ENCODE measurements around the gene SORCS2. TPM values are rescaled to one million over a fixed set of nuclear protein-coding genes. Genes with fewer than 3 reads are reported as not detected.

Gene SORCS2
- total and polyA plus RNA-seq, 2 donors (not counting 1 experiment from before 2014, with no cell fraction given) = not detected

GRCh38 chr4:7144374-7145290 is 47.7 kb upstream of the SORCS2 start:
- Histone ChIP-seq H4K20me1 (ENCODE audit: control insufficient read depth, insufficient read depth, low read length, poor library complexity, severe bottlenecking) (no peaks in the 10 kb centered on the region), H3K4me2 (replicated peaks; ENCODE audit: low read depth, low read length, poor library complexity, severe bottlenecking) (no peak overlapping the region), H3K4me1 (ENCODE audit: control insufficient read depth in 2 of 2, insufficient read depth in 2 of 2, low read length in 2 of 2) (no peaks in the 10 kb centered on the region), H3K9ac (ENCODE audit: low read length) (no peak overlapping the region), H3K79me2 (ENCODE audit: control insufficient read depth, insufficient read depth, low read length) (no peaks in the 10 kb centered on the region), H3K27me3 (replicated peaks in 1 of 4; ENCODE audit: control extremely low read depth in 1 of 4, control insufficient read depth in 3 of 4, insufficient read depth in 4 of 4, low read length in 3 of 4) (no peaks in the 10 kb centered on the region), H3K27ac (ENCODE audit: low read length in 2 of 2) (no peak overlapping the region), H3K9me3 (ENCODE audit: control extremely low read depth in 1 of 3, control insufficient read depth in 2 of 3, insufficient read depth in 1 of 3, low read length in 2 of 3) (no peaks in the 10 kb centered on the region), H3K36me3 (replicated peaks in 1 of 2; ENCODE audit: control extremely low read depth in 1 of 2, control insufficient read depth in 1 of 2, extremely low read depth in 1 of 2, insufficient read depth in 2 of 2, low read length in 1 of 2) (no peaks in the 10 kb centered on the region), H3K4me3 (ENCODE audit: control extremely low read depth in 1 of 5, extremely low read depth in 1 of 5, insufficient read depth in 1 of 5, low read depth in 2 of 5, low read length in 4 of 5) (no peak overlapping the region), H2AFZ (ENCODE audit: insufficient read depth, low read depth, low read length, poor library complexity, severe bottlenecking) (no peak overlapping the region)
- 82% methylated on average over 17 of the region's 17 CpGs for WGBS (ENCODE audit: insufficient coverage)
- ATAC-seq (ENCODE audit: low read depth) (no peak), DNase-seq (no peak)
- TF ChIP-seq EZH2 (IDR thresholded peaks at IDR 0.05; ENCODE audit: borderline replicate concordance, insufficient read depth, low read depth, low read length, poor library complexity, severe bottlenecking) (no peak), CTCF (IDR thresholded peaks at IDR 0.05) (no peak)
- Mint-ChIP-seq H3K9me3 (ENCODE audit: insufficient read depth) (no peaks in the 10 kb centered on the region), H3K4me3 (no peak overlapping the region), H3K27me3 (peaks cover 17% of the 10 kb centered on the region), H3K27ac (no peak overlapping the region), H3K4me1 (no peaks in the 10 kb centered on the region)
- POLR2A ChIA-PET = no interaction called here
- intact Hi-C loops (cut with micrococcal nuclease) = no loop called here
- CTCF ChIA-PET = no interaction called here

DNA sequence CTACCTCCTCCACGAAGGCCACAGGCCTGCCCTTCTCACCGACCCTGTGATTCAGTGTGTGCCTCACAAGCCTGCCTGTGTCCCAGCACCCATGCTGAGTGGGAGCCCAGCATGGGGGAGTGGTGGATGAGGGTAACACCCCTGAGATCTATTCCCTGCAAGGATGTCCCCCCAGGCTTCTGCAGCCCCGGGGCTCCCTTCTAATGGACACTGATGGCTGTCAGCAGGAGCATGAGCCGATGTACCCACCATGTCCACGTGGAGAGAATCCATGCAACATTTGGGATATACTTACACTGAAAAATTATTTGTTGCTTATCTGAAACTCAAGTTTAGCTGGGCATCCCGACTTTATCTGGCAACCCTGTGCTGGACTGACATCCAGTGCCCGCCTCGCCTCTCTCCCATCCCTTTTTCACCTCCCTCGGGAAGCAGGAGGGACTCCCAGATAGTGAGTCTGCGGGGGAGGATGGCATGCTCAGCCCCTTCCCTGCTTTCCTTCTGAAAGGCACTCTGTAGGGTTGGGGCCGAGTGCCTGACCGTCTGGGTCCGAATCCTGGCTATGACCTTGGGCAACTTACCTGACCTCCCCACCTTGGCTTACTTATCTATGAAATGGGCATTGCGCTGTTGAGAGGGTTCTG is 46.9 kb upstream of the SORCS2 start:
- Mint-ChIP-seq H3K27ac (no peak overlapping the region), H3K27me3 (peaks cover 12% of the 10 kb centered on the region), H3K9me3 (ENCODE audit: insufficient read depth) (no peaks in the 10 kb centered on the region), H3K4me1 (no peaks in the 10 kb centered on the region), H3K4me3 (no peak overlapping the region)
- Histone ChIP-seq H3K4me1 (ENCODE audit: control insufficient read depth in 2 of 2, insufficient read depth in 2 of 2, low read length in 2 of 2) (no peaks in the 10 kb centered on the region), H3K36me3 (replicated peaks in 1 of 2; ENCODE audit: control extremely low read depth in 1 of 2, control insufficient read depth in 1 of 2, extremely low read depth in 1 of 2, insufficient read depth in 2 of 2, low read length in 1 of 2) (no peaks in the 10 kb centered on the region), H3K9ac (ENCODE audit: low read length) (no peak overlapping the region), H4K20me1 (ENCODE audit: control insufficient read depth, insufficient read depth, low read length, poor library complexity, severe bottlenecking) (no peaks in the 10 kb centered on the region), H2AFZ (ENCODE audit: insufficient read depth, low read depth, low read length, poor library complexity, severe bottlenecking) (no peak overlapping the region), H3K79me2 (ENCODE audit: control insufficient read depth, insufficient read depth, low read length) (no peaks in the 10 kb centered on the region), H3K27ac (ENCODE audit: low read length in 2 of 2) (no peak overlapping the region), H3K4me3 (ENCODE audit: control extremely low read depth in 1 of 5, extremely low read depth in 1 of 5, insufficient read depth in 1 of 5, low read depth in 2 of 5, low read length in 4 of 5) (no peak overlapping the region), H3K9me3 (ENCODE audit: control extremely low read depth in 1 of 3, control insufficient read depth in 2 of 3, insufficient read depth in 1 of 3, low read length in 2 of 3) (peaks cover 0 to 3% (median 0%) of the 10 kb centered on the region in 3 donors), H3K27me3 (replicated peaks in 1 of 4; ENCODE audit: control extremely low read depth in 1 of 4, control insufficient read depth in 3 of 4, insufficient read depth in 4 of 4, low read length in 3 of 4) (no peaks in the 10 kb centered on the region), H3K4me2 (replicated peaks; ENCODE audit: low read depth, low read length, poor library complexity, severe bottlenecking) (no peak overlapping the region)
- intact Hi-C loops (cut with micrococcal nuclease) = no loop called here
- CTCF ChIA-PET = no interaction called here
- TF ChIP-seq EZH2 (IDR thresholded peaks at IDR 0.05; ENCODE audit: borderline replicate concordance, insufficient read depth, low read depth, low read length, poor library complexity, severe bottlenecking) (no peak), CTCF (IDR thresholded peaks at IDR 0.05) (no peak)
- ATAC-seq (ENCODE audit: low read depth) = no peak
- no peak for DNase-seq
- whole genome bisulfite sequencing (ENCODE audit: insufficient coverage) = 88% methylated on average over 5 of the region's 14 CpGs
- POLR2A ChIA-PET = no interaction called here
